CD4-positive, alpha-beta T cell (primary cell): ENCODE results near the gene CDH13. TPM values are rescaled to one million over a fixed set of nuclear protein-coding genes. Genes with fewer than 3 reads are reported as not detected.

Source experiments
- ATAC-seq: fragments of 200-7000 bp; cut with Tn5 transposase; one replicate; pipeline ENCODE4 v1.10.0; 2022; ENCODE audit warnings: mild to moderate bottlenecking; ENCODE audit not compliant: poor library complexity
- CTCF ChIA-PET: fragments of 350-600 bp; sonication (Branson Sonifier 250); formaldehyde crosslinking; loops from one replicate; lab custom pipeline; 2021; ENCODE audit warnings: antibody characterized with exemption, inconsistent platforms; lab: Charles Lee
- POLR2A ChIA-PET: fragments of 350-600 bp; sonication (Branson Sonifier 250); formaldehyde crosslinking; loops from one replicate; lab custom pipeline; 2021; ENCODE audit warnings: antibody characterized with exemption, inconsistent platforms; lab: Charles Lee
- DNase-seq, 14 experiments: peaks; one replicate each; pipeline ENCODE4 v3.0.0-alpha.2; 2013 to 2020; ENCODE audit warnings: mixed read lengths in 2 of 14
- H3K27ac ChIP-seq, 2 donors: one replicate each; pipeline versions ENCODE4 v1.5.1 to v1.7.0; 2013; ENCODE audit warnings: low read length in 2 of 2, low read depth in 1 of 2, mild to moderate bottlenecking in 1 of 2
- H3K27me3 ChIP-seq, 2 experiments: 1 replicate in 1 of 2; 2 replicates in 1 of 2; pipeline versions ENCODE4 v1.6.1 to v1.7.0; 2013; ENCODE audit warnings: low read length in 2 of 2, control low read depth in 1 of 2, mild to moderate bottlenecking in 1 of 2, moderate library complexity in 1 of 2; ENCODE audit not compliant: insufficient read depth in 2 of 2, control insufficient read depth in 1 of 2
- H3K36me3 ChIP-seq: one replicate; pipeline ENCODE4 v1.6.1; 2013; ENCODE audit warnings: low read length, control low read depth; ENCODE audit not compliant: insufficient read depth
- H3K4me1 ChIP-seq: one replicate; pipeline ENCODE4 v1.6.1; 2013; ENCODE audit warnings: low read length, control low read depth; ENCODE audit not compliant: insufficient read depth
- H3K4me3 ChIP-seq: one replicate; pipeline ENCODE4 v1.5.1; 2013; ENCODE audit warnings: mild to moderate bottlenecking, low read length, moderate library complexity
- H3K9me3 ChIP-seq, 2 experiments: 1 replicate in 1 of 2; 2 replicates in 1 of 2; pipeline versions ENCODE4 v1.6.1 to v1.7.0; 2013; ENCODE audit warnings: low read length in 2 of 2, mild to moderate bottlenecking in 2 of 2, control low read depth in 1 of 2, moderate library complexity in 1 of 2; ENCODE audit not compliant: control insufficient read depth in 1 of 2, insufficient read depth in 1 of 2
- H3K27ac Mint-ChIP-seq: one replicate; pipeline ENCODE4 v1.8.0; 2020; ENCODE audit warnings: mixed read lengths
- H3K27me3 Mint-ChIP-seq: one replicate; pipeline ENCODE4 v1.8.0; 2021; ENCODE audit warnings: mixed read lengths
- H3K36me3 Mint-ChIP-seq: one replicate; pipeline ENCODE4 v1.8.0; 2021; ENCODE audit warnings: low read depth, mixed read lengths
- H3K4me1 Mint-ChIP-seq: one replicate; pipeline ENCODE4 v1.8.0; 2021; ENCODE audit warnings: low read depth, mixed read lengths
- H3K4me3 Mint-ChIP-seq: one replicate; pipeline ENCODE4 v1.8.0; 2020; ENCODE audit warnings: mild to moderate bottlenecking, mixed read lengths
- H3K9me3 Mint-ChIP-seq: one replicate; pipeline ENCODE4 v1.8.0; 2020; ENCODE audit warnings: mixed read lengths
- CTCF ChIP-seq: fragments of 200-600 bp; IDR thresholded peaks from one replicate; pipeline ENCODE4 v1.8.0; 2022; ENCODE audit warnings: antibody characterized with exemption, mild to moderate bottlenecking
- intact Hi-C, 2 experiments: fragments of 100-400 bp; cut with DNase I in 1 of 2; cut with micrococcal nuclease in 1 of 2; formaldehyde crosslinking; loops; one replicate each; pipeline versions ENCODE4 v1.15.1 to v1.9.0; 2023 to 2025; cut with DNase I, micrococcal nuclease
- total RNA-seq, 174 experiments: library from RNA in 2 of 174; stranded (reverse) in 2 of 174; gene quantifications; one replicate each; pipeline ENCODE4 v1.2.3 and lab custom pipeline; 2021 to 2026

The CDH13 gene
- total RNA-seq, 2 experiments from 2014 or later = not detected

- H3K36me3 ChIP-seq = no peaks in the 10 kb centered on the region
- no peak overlapping the region for H3K4me3 ChIP-seq
- Mint-ChIP-seq H3K9me3 (no peaks in the 10 kb centered on the region), H3K27ac (no peak overlapping the region), H3K4me1 (no peaks in the 10 kb centered on the region), H3K27me3 (no peaks in the 10 kb centered on the region), H3K4me3 (no peak overlapping the region), H3K36me3 (no peaks in the 10 kb centered on the region)
- H3K27me3 ChIP-seq = no peaks in the 10 kb centered on the region
- ChIA-PET POLR2A (no interaction called here), CTCF (no interaction called here)
- H3K4me1 ChIP-seq = no peaks in the 10 kb centered on the region
- no peak for TF ChIP-seq CTCF
- no peaks in the 10 kb centered on the region for H3K9me3 ChIP-seq
- DNase-seq (no peak), ATAC-seq (no peak)
- intact Hi-C loops = no loop called here
- H3K27ac ChIP-seq = no peak overlapping the region
Observed at GRCh38 chr16:83037884-83038283, 411.1 kb downstream of the CDH13 start.

- H3K27ac Mint-ChIP-seq = no peak overlapping the region
- no peak for TF ChIP-seq CTCF
- H3K27me3 Mint-ChIP-seq = no peaks in the 10 kb centered on the region
- no peak overlapping the region for H3K4me3 Mint-ChIP-seq
- no peaks in the 10 kb centered on the region for H3K27me3 ChIP-seq
- no peak overlapping the region for H3K27ac ChIP-seq
- H3K9me3 Mint-ChIP-seq = no peaks in the 10 kb centered on the region
- no peaks in the 10 kb centered on the region for H3K36me3 Mint-ChIP-seq
- DNase-seq (no peak), ATAC-seq (no peak)
- intact Hi-C loops = no loop called here
- POLR2A ChIA-PET = no interaction called here
- no peaks in the 10 kb centered on the region for H3K4me1 ChIP-seq
- peaks cover 0 to 3% of the 10 kb centered on the region in 2 experiments for H3K9me3 ChIP-seq
- CTCF ChIA-PET = no interaction called here
- H3K4me1 Mint-ChIP-seq = no peaks in the 10 kb centered on the region
- H3K36me3 ChIP-seq = no peaks in the 10 kb centered on the region
- no peak overlapping the region for H3K4me3 ChIP-seq
Observed at GRCh38 chr16:83040174-83040573, 413.4 kb downstream of the CDH13 start.

GRCh38 chr16:83044589-83044988, 417.8 kb downstream of the CDH13 start:
- TF ChIP-seq CTCF = no peak

More at GRCh38 chr16:83044589-83044988, 417.8 kb downstream of the CDH13 start:
- intact Hi-C loops = no loop called here
- H3K27ac ChIP-seq = no peak overlapping the region
- ATAC-seq (no peak), DNase-seq (no peak)
- H3K27me3 Mint-ChIP-seq = no peaks in the 10 kb centered on the region
- no peaks in the 10 kb centered on the region for H3K36me3 ChIP-seq
- H3K9me3 Mint-ChIP-seq = no peaks in the 10 kb centered on the region
- H3K27me3 ChIP-seq = no peaks in the 10 kb centered on the region
- POLR2A ChIA-PET = no interaction called here
- no peaks in the 10 kb centered on the region for H3K4me1 Mint-ChIP-seq
- H3K4me1 ChIP-seq = no peaks in the 10 kb centered on the region
- no peak overlapping the region for H3K4me3 ChIP-seq
- H3K27ac Mint-ChIP-seq = no peak overlapping the region
- no peak overlapping the region for H3K4me3 Mint-ChIP-seq
- CTCF ChIA-PET = no interaction called here
- no peaks in the 10 kb centered on the region for H3K36me3 Mint-ChIP-seq
- peaks cover 0 to 3% of the 10 kb centered on the region in 2 experiments for H3K9me3 ChIP-seq
